Omental fat pad (tissue), 4 donors: Measurements from ENCODE around the gene IGBP1. TPM values are rescaled to one million over a fixed set of nuclear protein-coding genes. Genes with fewer than 3 reads are reported as not detected.
A peak's percentile ranks its signal among the peaks of the same experiment; 100 is the strongest.

Experiments
- ATAC-seq: fragments of 150-250 bp; one replicate; pipeline ENCODE4 v1.9.1; 2016; ENCODE audit warnings: mild to moderate bottlenecking, moderate library complexity; ENCODE audit not compliant: low FRiP score
- DNase-seq: peaks from one replicate; pipeline ENCODE4 v3.0.0-alpha.2; 2019; ENCODE audit warnings: low spot score
- CTCF ChIP-seq, 3 donors: fragments of 450-650 bp; IDR thresholded peaks; one replicate each; pipeline ENCODE4 v1.5.1; 2016 to 2017; ENCODE audit warnings: antibody characterized with exemption in 3 of 3, mild to moderate bottlenecking in 3 of 3, moderate library complexity in 2 of 3
- total RNA-seq, 4 donors: library from RNA; depleted of rRNA; stranded (reverse); fragments of >200 nt; gene quantifications; one replicate each; pipeline ENCODE4 v1.1.0, GENCODE V29; 2016

The IGBP1 gene
- total RNA-seq, result 10 to 100 TPM; 43.1 to 63.7 (median 54.4) TPM

- TF ChIP-seq CTCF (IDR thresholded peaks at IDR 0.05), result peak in 1 of 3 donors; percentile 57
- DNase-seq (peak; percentile 40), ATAC-seq (peak; percentile 90)
Observed at GRCh38 chrX:70133303-70134115, at the start of gene IGBP1. IGBP1 (plus strand) TSS chrX:70133447; CDS start chrX:70133948, 501 bp downstream.

GRCh38 chrX:70084592-70085240 lies 48.5 kb upstream of the IGBP1 start:
- DNase-seq (no peak), ATAC-seq (no peak)
- no peak for TF ChIP-seq CTCF (IDR thresholded peaks at IDR 0.05)

GRCh38 chrX:70087857-70088630 lies 45.2 kb upstream of the IGBP1 start:
- DNase-seq (no peak), ATAC-seq (no peak)
- no peak for TF ChIP-seq CTCF (IDR thresholded peaks at IDR 0.05)

- DNase-seq, result no peak
- no peak for TF ChIP-seq CTCF (IDR thresholded peaks at IDR 0.05)
- no peak for ATAC-seq
Observed at GRCh38 chrX:70088751-70089150, 44.5 kb upstream of the IGBP1 start.

GRCh38 chrX:70089604-70090297 lies 43.5 kb upstream of the IGBP1 start:
- ATAC-seq, result no peak
- no peak for DNase-seq

More at GRCh38 chrX:70089604-70090297, 43.5 kb upstream of the IGBP1 start:
- no peak for TF ChIP-seq CTCF (IDR thresholded peaks at IDR 0.05)
